Suppressor macrophage treated with lipopolysaccharide for 4 hours (primary cell): Measurements from ENCODE around the gene CDH4.
"Not testable (repeated sequence)": the region's sequence is repeated elsewhere in the genome, so short reads cannot be mapped to it uniquely, and the experiment has no call there.

Experiments
- DNase-seq: peaks from one replicate; pipeline ENCODE4 v3.0.0-alpha.2; 2020

CDH4 gene

DNA sequence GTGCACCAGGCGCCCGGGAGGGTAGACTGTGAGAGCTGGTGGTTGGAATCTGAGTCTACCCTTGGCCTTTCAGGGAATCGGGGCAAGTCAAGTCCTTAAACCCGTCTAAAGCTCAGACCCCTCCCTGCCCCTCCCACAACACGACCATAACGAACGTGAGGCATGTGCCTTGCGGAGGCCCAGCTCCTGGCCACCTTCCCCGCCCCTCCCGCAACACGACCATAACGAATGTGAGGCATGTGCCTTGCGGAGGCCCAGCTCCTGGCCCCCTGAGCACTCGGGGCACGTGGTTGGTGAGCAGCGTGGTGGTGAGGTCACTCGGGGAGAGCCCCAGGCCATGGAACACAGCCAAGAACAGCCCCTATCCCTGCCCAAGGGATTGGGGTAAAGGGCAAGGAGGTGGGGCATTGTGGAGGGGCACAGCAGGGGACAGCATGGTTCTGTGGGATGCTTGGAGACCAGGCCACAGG is 681.5 kb downstream of the CDH4 start:
- DNase-seq: no peak

DNA sequence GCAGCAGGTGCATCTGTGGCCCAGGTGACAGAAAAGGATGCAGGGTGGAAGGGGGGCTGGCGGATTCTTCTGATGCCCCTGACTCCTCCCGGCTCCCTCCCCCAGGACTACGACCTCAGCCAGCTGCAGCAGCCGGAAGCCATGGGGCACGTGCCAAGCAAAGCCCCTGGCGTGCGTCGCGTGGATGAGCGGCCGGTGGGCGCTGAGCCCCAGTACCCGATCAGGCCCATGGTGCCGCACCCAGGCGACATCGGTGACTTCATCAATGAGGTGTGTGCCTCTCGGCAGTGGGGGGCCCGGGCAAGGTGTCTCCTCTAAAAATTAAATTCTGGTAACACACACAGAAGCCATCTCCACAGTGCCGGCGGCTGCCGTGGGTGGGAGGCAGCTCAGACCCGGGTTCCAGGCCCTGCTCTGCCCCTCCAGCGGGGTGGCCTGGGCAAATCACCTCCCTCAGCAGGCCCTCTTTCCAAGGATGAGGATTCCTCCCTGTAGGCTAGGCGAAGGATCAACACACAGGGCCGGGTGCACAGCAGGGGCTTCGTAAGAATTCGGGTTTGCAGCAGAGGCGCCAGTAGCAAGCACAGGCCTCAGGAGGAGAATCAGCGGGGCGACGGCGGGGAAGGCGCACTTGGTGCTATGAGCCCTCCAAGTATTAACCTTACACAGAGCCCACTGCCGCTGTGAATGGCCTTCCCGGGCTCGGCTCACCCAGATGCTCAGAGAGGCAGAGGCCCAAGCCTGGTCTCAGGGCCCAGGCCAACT is 682.1 kb downstream of the CDH4 start:
- DNase-seq: no peak

DNA sequence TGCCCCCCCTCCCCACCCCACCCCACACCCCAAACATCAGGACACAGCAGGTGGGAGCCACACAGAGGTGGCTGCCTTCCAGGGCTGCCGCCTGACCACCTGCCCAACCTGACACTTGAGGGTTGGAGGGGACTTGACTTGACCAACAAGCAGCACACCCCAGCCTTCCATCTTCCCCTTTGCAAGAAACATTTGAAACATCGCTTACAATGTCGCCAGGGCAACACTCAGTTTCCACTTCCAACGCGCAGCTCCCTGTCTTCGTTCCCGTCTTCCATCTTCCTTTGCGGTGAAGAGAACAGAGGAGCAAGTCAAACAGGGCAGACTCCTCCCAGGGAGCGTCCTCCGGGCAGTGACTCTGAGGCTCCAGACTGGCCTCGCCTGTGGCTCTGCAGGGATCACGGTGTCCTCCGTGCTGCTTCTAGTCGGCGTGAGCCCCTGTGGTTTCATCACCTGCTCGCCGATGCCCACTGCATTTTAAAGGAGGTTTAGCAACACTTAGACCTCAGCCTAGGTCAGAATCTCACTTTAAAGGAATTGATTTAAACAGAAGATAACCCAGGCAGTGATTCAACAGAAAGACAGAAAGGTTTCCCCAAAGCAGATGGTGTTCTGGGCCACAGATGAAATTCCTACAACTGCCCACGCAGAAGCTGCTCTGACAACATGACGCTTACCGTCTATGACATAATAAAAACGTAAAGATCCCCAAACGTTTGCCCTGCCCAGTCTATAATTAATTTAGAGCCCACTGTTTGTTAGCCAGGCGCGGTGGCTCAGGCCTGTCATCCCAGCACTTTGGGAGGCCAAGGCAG is 682.9 kb downstream of the CDH4 start:
- no peak for DNase-seq

DNA sequence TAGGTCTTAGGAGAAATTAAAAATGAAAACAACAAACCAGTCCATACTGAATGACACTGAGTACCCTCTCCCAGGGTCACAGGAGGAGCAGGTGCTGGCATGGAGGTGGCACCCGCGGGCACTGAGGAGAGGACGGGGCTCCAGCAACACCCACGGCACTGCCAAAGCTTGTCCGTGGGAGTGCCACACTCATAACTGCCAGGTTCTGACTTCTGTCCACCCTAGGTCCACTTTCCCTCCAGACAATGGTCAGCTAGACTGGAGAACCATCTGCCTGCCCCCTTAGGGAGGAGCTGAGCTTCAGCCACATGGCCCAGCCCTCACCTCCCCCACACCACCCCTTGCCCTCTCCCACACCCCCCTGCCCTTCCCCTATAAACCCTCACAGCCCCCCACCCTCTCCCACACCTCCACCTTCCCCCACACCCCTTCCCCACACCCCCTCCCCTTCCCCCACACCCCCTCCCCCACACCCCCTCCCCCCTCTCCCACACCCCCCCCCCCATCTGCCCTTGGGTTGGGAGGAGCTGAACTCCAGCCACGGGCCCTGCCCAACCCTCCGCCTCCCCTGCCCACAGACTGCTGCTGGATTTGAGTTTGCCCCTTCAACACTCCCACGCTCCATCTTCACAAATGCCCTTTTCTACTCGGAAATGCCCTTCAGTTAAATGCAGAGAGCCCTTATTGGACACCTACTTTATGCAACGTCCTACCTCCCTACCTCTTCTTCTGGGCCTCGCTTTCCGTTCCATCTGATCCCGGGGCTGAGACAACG is 684.1 kb downstream of the CDH4 start:
- DNase-seq: no peak

DNA sequence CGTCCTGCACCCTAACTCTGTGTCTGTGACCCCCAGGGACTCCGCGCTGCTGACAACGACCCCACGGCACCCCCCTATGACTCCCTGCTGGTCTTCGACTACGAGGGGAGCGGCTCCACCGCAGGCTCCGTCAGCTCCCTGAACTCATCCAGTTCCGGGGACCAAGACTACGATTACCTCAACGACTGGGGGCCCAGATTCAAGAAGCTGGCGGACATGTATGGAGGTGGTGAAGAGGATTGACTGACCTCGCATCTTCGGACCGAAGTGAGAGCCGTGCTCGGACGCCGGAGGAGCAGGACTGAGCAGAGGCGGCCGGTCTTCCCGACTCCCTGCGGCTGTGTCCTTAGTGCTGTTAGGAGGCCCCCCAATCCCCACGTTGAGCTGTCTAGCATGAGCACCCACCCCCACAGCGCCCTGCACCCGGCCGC is 684.7 kb downstream of the CDH4 start:
- DNase-seq: no peak

DNA sequence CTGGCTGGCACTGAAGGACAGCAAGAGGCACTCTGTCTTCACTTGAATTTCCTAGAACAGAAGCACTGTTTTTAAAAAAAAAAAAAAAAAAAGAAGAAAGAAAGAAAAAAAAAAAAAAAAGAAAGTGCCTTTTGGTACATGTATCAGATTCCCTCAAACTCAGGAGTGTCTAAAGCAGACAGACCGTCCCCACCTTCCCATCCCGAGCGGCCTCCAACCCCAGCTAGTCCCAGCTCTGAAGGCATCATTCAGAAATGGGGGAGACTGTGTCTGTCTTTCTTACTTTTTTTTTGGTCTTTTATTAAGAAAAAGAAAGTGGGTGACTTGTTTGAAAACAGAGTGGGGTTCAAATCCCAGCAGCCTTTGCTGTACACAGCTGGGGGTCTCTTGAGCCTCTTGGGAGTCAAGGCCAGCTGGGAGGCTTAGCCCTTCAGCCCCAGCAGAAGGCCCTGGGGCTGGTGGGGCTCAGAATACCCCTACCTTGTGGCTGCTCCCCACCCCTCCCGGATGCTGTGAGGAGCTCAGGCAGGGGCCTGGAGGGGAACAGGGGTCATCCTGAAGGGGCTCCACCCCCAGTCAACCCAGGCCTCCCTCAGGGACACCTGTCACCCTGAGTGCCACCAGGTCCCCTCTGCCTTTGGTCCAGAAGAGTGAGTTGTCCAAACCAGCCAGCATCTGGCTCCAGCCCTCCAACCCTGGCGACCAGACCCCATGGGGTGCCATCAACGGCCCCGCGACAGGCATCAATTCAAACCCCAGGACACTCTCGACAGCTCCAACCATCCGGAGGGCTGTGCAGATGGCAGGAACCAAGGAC is 685.3 kb downstream of the CDH4 start:
- no peak for DNase-seq

DNA sequence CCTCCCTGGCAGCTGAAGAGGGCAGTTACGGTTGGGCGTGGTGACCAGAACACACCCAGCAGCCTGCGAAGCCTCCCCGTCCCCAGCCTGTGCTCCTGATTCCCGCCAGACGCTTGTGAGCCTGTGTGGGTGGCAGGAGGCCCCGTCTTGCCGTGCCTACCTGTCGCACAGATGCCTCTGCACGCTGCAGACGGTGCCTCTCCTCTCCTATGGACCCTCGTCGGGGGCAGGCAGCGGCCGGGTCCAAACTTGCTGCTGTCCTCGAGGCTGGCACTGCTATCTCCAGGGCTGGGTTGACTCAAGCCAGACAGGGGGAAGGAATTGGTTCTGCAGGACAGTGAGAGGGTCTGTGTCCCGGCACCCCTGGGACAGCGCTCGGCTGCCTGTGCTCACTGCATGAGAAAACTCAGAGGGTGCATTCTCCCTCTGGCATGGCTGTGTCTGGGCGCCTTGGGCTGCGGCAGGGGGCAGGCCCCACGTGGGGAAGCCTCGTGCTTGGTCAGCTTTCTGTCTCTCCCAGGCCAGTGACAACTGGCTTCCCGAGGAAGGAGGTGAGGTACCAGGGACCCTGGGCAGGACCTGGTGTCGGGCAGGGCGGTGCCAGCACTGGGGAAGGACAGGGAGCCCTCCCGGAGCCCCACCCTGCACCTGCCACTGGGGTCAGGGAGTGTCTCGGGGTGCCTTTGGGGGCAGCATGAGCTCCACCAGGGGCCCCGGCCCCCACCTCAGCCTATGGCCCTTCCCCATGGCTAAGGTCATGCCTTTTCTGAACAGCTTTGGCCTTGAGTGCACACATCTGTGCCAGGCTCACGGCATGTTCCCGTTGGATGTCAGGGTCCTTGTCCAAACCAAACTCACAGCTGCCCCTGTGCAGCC is 686.1 kb downstream of the CDH4 start:
- no peak for DNase-seq

DNA sequence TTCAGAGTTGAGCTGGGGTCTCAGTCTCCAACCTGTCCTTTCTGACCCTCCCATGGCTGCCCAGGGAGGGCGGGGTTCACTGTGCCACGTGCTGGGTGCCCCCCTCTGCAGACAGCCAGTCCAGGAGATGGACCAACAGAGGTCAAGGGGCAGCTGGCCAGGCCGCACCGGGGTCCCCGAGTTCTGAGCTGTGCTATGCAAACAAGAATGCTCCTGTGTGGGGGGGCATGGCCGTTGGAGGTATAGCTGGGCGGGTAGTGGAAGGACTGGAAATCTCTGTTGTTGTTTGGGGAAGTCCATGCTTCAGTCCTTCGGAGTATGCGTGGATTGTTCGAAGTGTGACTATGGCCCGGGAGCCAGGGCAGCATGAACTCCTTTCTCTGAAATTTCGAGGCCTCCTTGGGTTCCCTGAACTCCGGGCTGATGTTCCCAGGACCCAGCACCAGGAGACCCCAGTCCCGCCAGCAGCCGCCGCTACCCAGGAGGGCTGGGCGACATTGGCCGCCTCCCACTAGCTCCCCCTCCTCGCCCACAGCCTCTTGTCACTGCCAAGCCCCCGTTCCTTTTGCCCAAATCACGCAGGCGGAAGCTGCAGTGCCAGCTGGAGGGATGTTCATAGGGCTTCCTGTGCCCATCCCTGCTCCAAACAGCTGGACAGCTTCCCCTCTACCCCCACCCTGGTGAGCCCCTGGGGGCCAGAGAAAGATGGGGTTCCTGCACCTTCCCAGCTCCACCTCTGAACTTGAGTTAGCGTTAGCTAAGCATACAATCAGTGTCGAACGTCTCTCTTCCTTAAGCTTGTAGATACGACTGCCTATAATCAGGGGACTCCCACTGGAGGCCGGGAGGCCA is 687.0 kb downstream of the CDH4 start:
- DNase-seq: no peak

DNA sequence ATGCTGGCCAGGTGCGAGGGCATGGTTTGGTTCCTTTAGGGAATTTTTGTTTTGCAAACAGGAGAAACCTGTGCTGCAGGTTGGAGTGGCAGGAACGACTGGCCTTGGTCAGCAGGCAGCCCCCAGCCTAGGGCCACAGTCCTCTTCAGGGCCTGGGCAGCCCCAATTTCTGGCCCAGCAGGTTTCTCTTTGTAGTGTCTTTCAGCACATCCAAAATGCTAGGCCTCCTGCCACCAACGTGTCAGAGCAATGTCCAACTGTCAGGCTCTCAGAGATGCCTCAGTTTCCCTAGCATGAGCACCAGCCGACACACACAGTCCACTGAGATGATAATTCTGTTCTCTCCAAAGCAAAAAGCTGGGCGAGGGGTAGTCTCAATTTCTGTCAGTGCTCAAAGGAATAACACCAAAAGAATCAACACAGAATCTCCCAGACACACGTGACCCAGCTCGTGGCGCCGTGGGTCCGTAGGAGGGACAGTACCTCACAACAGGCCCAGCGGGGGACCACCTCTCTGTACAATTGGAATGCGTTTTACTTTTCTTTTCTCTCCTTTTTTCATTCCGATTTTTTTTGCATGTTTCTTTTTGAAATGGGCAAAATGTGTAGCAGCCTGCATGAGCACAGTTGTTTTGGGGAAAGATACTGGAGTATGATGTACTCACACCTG is 687.8 kb downstream of the CDH4 start:
- no peak for DNase-seq

DNA sequence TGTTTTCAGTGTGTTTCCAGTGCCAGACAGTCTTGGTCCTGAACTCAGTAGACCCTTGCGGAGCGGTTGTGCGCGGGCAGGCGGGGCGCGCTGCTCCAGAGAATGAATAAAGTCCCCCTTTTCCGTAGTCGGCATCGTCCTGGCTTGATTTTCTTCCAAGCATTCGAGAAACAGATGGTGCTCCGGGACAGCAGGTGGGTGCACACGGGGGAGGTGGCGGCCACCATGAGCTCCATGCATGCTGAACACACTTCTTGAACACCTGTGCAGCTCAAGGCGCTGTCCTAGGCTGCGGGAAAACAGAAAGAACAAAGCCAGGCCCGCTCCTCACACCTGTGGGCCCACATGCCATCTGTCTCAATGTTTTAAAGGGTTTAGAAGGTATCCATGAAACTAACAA is 688.4 kb downstream of the CDH4 start:
- no peak for DNase-seq

DNA sequence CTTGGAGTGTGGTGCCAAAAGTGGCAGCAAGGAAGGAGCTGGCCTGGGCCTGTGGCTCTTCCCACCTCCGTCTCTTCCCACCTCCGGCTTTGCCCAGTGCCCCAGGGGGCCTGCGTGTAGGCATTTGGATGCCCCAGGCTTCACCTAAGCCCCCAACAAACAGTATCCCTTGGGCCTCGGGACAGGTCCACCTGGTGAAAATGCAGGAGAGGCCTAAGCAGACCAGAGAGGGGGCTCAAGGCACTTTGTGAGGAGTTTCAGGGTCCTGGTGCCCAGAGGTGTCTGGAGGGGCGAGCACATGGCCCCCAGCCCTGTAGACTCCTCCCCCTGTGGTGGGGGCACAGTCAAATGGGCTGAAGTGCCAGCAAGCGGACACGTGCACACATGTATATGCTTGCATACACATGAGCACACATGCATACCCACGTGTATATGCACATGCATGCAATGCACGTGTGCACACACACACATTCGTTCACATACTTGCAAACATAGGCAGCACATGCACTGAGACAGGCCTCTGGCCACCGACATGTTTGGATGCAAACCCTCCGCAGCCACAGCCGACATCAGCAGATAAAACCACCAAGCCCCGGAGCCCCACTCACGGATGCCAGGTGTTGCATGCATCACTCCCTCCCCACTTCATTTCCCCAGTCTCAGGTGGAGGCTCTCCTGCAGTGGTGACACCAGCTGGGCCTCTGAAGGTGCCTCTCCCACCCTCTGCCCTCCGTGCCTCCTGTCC is 689.1 kb downstream of the CDH4 start:
- no peak for DNase-seq

DNA sequence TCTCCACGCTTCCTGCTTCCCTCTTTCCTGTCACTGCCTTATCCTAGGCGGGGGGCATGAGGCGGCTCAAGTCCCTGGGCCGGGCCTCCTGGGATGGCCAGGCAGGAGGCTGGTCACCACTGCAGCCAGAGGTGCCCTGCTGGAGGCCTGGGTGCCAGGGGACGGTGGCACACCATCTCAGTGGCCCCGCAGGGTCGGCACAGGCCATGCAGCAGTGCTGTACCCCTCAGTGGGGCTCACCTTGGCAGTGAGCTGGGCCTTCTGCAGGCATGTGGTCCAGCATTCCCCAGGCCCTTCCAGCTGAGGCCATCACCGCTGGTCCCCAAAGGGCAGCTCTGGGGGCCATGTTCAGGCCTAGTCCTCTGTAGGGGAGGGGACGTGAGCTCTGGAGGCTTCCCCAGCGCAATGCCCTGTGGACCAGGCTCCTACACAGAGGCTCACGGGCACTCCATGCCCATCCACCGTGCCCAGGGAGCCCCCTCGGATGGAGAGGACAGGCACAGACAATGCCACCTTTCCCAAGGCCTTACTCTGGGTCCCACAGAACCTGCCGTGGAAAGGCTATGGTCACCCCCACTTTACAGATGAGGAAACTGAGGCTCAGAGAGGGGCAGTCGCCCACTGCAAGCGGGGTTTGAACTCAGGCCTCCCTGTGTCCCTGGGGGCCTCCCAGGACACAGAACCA is 689.8 kb downstream of the CDH4 start:
- DNase-seq: no peak

DNA sequence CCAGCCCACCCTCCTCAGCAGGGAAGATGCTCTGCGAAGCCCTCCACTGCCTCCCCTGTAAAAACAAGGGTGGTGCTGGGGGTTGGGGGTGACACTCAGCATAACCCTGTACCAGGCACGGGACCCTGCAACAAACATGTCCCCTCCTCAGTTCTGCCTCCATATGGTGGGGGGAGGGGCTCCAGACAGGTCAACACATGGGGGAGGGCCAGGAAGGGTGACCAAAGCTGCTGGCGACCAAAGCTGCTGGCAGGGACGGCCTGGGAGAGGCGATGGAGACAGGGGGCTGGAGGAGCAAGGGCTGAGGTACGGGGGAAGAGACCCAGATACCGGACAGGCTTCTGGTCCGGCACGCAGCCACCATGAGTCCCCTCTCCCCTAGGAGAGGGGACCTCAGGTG is 690.5 kb downstream of the CDH4 start:
- no peak for DNase-seq

DNA sequence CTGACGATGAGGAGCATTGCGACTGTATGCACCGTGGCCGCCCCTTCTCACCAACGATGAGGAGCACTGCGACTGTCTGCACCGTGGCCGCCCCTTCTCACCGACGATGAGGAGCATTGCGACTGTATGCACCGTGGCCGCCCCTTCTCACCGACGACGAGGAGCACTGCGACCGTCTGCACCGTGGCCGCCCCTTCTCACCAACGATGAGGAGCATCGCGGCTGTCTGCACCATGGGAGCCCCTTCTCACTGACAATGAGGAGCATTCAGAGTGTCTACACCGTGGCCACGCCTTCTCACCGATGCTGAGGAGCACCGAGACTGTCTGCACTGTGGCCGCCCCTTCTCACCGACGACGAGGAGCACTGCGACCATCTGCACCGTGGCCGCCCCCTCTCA is 692.9 kb downstream of the CDH4 start:
- not testable (repeated sequence) for DNase-seq

DNA sequence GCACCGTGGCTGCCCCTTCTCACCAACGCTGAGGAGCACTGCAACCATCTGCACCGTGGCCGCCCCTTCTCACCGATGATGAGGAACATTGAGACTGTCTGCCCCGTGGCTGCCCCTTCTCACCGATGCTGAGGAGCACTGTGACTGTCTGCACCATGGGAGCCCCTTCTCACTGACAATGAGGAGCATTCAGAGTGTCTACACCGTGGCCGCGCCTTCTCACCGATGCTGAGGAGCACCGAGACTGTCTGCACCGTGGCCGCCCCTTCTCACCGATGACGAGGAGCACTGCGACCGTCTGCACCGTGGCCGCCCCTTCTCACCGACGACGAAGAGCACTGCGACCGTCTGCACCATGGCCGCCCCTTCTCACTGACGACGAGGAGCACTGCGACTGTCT is 693.4 kb downstream of the CDH4 start:
- DNase-seq: not testable (repeated sequence)

DNA sequence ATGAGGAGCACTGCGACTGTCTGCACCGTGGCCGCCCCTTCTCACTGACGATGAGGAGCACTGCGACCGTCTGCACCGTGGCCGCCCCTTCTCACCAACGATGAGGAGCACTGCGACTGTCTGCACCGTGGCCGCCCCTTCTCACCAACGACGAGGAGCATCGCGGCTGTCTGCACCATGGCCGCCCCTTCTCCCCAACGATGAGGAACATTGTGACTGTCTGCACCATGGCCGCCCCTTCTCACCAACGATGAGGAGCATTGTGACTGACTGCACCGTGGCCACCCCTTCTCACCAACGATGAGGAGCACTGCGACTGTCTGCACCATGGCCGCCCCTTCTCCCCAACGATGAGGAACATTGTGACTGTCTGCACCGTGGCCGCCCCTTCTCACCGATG is 696.0 kb downstream of the CDH4 start:
- DNase-seq: not testable (repeated sequence)

DNA sequence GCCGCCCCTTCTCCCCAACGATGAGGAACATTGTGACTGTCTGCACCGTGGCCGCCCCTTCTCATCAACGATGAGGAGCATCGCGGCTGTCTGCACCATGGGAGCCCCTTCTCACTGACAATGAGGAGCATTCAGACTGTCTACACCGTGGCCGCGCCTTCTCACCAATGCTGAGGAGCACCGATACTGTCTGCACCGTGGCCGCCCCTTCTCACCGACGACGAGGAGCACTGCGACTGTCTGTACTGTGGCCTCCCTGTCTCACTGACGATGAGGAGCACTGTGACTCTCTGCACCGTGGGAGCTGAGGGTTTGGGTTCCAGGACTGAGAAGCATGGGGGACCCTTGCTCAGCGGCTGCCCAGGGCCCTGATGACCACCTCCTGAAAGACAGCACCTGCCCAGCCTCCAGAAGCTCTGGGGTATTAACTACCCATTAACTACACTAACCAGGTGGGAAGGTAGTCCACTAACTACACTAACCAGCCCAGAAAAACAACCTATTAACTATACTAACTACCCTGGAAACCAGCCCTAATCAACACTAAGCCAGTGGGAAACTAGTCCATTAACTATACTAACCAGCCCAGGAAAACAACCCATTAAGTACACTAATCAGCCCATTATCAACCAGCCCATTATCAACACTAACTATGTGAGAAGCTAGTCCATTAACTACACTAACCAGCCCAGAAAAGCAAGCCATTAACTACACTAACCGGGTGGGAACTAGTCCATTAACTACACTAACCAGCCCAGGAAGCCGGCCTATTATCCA is 696.7 kb downstream of the CDH4 start:
- no peak for DNase-seq

DNA sequence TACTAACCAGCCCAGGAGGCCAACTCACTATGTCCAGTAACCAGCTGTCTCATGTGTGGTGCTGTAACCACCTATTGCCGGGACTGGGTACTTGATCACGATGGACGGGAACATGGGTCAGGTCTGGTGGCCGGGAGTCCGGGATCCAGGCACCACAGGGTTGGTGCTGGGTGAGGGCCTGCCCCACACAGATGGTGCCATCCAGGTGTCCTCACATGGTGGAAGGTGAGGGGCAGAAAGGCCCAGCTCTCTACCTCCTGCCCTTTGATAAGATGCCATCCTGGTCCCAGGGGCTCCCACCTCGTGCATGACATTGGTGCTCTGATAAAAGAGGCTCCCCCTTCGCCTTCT is 697.3 kb downstream of the CDH4 start:
- no peak for DNase-seq
